Ovary (tissue), 9 donors: Measurements from ENCODE around the gene OR51A4. TPM values are rescaled to one million over a fixed set of nuclear protein-coding genes. Genes with fewer than 3 reads are reported as not detected.
"Not testable (repeated sequence)": the region's sequence is repeated elsewhere in the genome, so short reads cannot be mapped to it uniquely, and the experiment has no call there.

Experiments
- DNase-seq, 5 donors: peaks; one replicate each; pipeline ENCODE4 v3.0.0-alpha.2; 2019 to 2020
- H3K27ac ChIP-seq, 2 donors: fragments of 200-600 bp; one replicate each; pipeline versions ENCODE4 v1.5.1 to v1.8.0; 2019 to 2022
- H3K27me3 ChIP-seq: fragments of 200-600 bp; one replicate; pipeline ENCODE4 v1.8.0; 2022
- H3K36me3 ChIP-seq: fragments of 200-600 bp; sonication (generic); one replicate; pipeline ENCODE4 v1.5.1; 2019
- H3K4me1 ChIP-seq: one replicate; pipeline ENCODE4 v1.8.1; 2013; ENCODE audit warnings: mild to moderate bottlenecking, moderate library complexity; ENCODE audit not compliant: insufficient read depth
- H3K4me3 ChIP-seq: fragments of 200-600 bp; sonication (generic); one replicate; pipeline ENCODE4 v1.5.1; 2017
- H3K9me3 ChIP-seq, 2 donors: fragments of 200-600 bp in 1 of 2; sonication (generic) in 1 of 2; one replicate each; pipeline versions ENCODE4 v1.5.1 to v1.8.1; 2013 to 2019; ENCODE audit warnings: mild to moderate bottlenecking in 1 of 2, moderate library complexity in 1 of 2
- EP300 ChIP-seq: sonication (generic); formaldehyde crosslinking; IDR thresholded peaks from one replicate; pipeline ENCODE4 v1.6.1; 2017; ENCODE audit warnings: antibody characterized with exemption
- POLR2A ChIP-seq: fragments of 450-650 bp; IDR thresholded peaks from one replicate; pipeline ENCODE4 v1.6.1; 2017; ENCODE audit warnings: antibody characterized with exemption, mild to moderate bottlenecking, moderate library complexity
- WGBS, 3 donors: extraction: QIAGEN DNeasy Blood & Tissue Kit in 1 of 3; methylation state at CpG; one replicate each; pipeline versions ENCODE4 v1.1.5 to v1.1.7; 2013 to 2017; 5-methylcytosine and 5-hydroxymethylcytosine counted together
- intact Hi-C, 4 donors: fragments of 100-400 bp; cut with DNase I; formaldehyde crosslinking; loops; one replicate each; pipeline versions ENCODE4 v1.11.0 to v1.15.1; 2022 to 2023
- polyA plus RNA-seq, 2 donors: library from polyadenylated mRNA; stranded (reverse); fragments of 200-250 nt in 1 of 2; fragments of 350-450 nt in 1 of 2; fragmentation: Illumina TruSeq in 1 of 2; extraction: RNeasy Lipid Tissue Mini Kit (QIAGEN cat#74804) in 1 of 2; gene quantifications; one replicate each; pipeline ENCODE4 v1.2.3, GENCODE V29; 2013 to 2014
- total RNA-seq, 7 donors: library from RNA; depleted of rRNA in 2 of 7; stranded (reverse); fragments of >200 nt in 2 of 7; fragmentation: NEBNext Ultra II Directional in 3 of 7; extraction: Animal tissue kit (Norgen Biotek cat#: 25700) in 3 of 7; gene quantifications; one replicate each; pipeline versions ENCODE4 v1.1.0 to v1.2.4, GENCODE V29; 2016 to 2023
- TF ChIP-seq, protein P1 (sequence below), 3 donors: fragments of 450-650 bp in 2 of 3; fragments of 200-600 bp in 1 of 3; IDR thresholded peaks; one replicate each; pipeline versions ENCODE4 v1.5.1 to v1.8.0; 2016 to 2022; ENCODE audit warnings: antibody characterized with exemption in 3 of 3, mild to moderate bottlenecking in 1 of 3
- donor health status: DM: no; HTN: no; CAD: no; lungs with moderate emphysema.
- donor health status: DM: no; HTN: no; CAD: no.
- donor health status: Bipolar disorder and iron deficiency.
- donor health status: DM: yes; HTN: yes; CAD: no.
- donor health status: DM: no; HTN: no; CAD: no.
- donor health status: DM: yes; HTN: yes; CAD: no.

Gene OR51A4
- total and polyA plus RNA-seq, 9 donors = not detected

DNA sequence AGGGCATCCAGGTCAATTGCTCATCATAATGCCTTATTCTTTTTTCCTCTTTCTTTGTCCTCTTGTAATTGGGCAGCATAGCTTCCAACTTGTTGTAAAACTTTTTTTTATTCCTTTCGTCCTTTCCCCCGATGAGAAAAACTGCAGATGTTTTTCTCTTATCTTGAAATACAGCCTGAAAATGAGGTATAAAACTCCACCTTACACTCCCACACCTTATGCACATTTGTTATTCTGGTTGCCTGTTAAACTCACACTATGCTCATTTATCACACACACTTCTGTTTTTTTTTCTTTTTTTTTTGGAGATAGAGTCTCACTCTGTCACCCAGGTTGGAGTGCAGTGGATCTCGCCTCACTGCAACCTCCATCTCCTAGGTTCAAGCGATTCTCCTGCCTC is 10.0 kb upstream of the OR51A4 start:
- TF ChIP-seq, protein P1, sequence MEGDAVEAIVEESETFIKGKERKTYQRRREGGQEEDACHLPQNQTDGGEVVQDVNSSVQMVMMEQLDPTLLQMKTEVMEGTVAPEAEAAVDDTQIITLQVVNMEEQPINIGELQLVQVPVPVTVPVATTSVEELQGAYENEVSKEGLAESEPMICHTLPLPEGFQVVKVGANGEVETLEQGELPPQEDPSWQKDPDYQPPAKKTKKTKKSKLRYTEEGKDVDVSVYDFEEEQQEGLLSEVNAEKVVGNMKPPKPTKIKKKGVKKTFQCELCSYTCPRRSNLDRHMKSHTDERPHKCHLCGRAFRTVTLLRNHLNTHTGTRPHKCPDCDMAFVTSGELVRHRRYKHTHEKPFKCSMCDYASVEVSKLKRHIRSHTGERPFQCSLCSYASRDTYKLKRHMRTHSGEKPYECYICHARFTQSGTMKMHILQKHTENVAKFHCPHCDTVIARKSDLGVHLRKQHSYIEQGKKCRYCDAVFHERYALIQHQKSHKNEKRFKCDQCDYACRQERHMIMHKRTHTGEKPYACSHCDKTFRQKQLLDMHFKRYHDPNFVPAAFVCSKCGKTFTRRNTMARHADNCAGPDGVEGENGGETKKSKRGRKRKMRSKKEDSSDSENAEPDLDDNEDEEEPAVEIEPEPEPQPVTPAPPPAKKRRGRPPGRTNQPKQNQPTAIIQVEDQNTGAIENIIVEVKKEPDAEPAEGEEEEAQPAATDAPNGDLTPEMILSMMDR (IDR thresholded peaks at IDR 0.05) = no peak
- TF ChIP-seq EP300 (no peak), POLR2A (no peak)
- intact Hi-C loops = no loop called here
- no peak overlapping the region for H3K4me3 ChIP-seq
- H3K27me3 ChIP-seq = no peaks in the 10 kb centered on the region
- H3K27ac ChIP-seq = no peak overlapping the region
- H3K4me1 ChIP-seq = no peaks in the 10 kb centered on the region
- no peaks in the 10 kb centered on the region for H3K36me3 ChIP-seq
- WGBS, 3 donors = 28 to 32% (median 31%) methylated on average over 4 of the region's 4 CpGs
- no peak for DNase-seq
- H3K9me3 ChIP-seq = no peaks in the 10 kb centered on the region

DNA sequence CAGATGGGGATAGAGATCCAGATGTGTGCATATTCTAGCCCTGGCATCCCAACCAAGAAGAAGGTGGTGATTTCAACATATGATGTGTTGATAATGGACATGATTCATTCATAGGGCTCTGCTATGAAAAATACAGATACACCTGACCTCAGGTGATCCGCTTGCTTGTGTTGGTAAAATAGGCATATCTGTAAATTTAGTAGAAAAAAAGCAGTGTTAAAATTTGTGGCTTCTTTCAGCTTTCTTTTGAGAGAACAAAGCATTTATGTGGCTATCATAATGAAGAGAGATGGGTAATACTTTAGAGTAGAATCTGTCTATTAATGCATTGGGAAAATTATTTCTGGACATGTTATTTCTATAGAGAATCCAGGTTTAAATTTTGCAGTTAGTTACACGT is 8.2 kb upstream of the OR51A4 start, which contains the start of gene OR51A2:
Gene OR51A2 (minus strand): TSS at position 101 of the 400 bp plus-strand sequence. CDS start 0 bp downstream, at position 101.
- intact Hi-C loops, H3K4me3 ChIP-seq, H3K9me3 ChIP-seq, H3K27me3 ChIP-seq, H3K36me3 ChIP-seq, DNase-seq, H3K27ac ChIP-seq, H3K4me1 ChIP-seq: not testable (repeated sequence)
- 45 to 64% (median 57%) methylated on average over 2 of the region's 2 CpGs for WGBS, 3 donors

DNA sequence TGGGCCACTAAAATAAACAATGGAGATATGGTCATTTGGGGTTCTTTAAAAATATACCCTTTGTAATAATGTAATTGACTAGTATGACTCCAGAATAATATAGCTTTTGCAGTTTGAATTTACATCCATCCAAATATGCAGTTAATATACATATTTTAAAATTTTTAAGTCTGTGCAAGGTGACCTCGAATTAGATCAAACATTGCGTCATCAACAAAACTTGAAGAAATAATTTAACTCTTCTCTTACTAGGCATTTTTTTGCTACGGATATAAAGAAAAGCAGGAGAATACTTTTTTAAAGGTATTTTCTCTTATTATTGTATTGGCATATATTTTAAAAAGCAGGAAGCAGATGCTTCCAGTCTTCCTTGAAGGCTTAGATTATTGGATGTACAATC is 10.7 kb downstream of the OR51A4 start:
- intact Hi-C loops = no loop called here

DNA sequence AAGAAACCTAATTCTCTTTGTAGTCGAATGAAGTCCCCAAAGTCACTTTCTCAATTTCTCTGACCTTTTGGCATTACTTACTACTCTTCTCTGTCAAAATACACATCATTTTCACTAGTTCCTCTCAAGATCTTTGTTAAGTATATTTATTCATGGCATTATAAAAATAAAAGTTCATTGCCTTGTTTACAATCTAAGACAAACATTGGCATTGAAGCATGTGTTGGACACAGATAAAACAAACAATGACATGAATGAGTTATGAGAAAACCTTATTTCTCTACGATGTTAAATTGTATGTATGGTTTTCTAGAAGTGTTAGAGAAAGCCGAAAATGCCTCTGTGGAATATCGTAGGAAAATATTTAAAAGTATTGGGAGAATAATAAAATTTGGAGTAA is 14.7 kb downstream of the OR51A4 start:
- WGBS, 3 donors = 65 to 86% (median 82%) methylated on average over 4 of the region's 4 CpGs
- no peak overlapping the region for H3K4me3 ChIP-seq
- H3K9me3 ChIP-seq = no peaks in the 10 kb centered on the region
- H3K27ac ChIP-seq = no peak overlapping the region
- intact Hi-C loops = no loop called here
- no peaks in the 10 kb centered on the region for H3K27me3 ChIP-seq
- no peak for DNase-seq
- H3K36me3 ChIP-seq = no peaks in the 10 kb centered on the region
- H3K4me1 ChIP-seq = no peaks in the 10 kb centered on the region
- TF ChIP-seq POLR2A (no peak), EP300 (no peak)
- TF ChIP-seq, protein P1 (IDR thresholded peaks at IDR 0.05) = no peak

More for the DNA sequence above, 10.7 kb downstream of the OR51A4 start:
- Histone ChIP-seq H3K27me3 (no peaks in the 10 kb centered on the region), H3K36me3 (no peaks in the 10 kb centered on the region), H3K27ac (no peak overlapping the region), H3K4me3 (no peak overlapping the region), H3K9me3 (no peaks in the 10 kb centered on the region), H3K4me1 (no peaks in the 10 kb centered on the region)
- WGBS, 3 donors = 54 to 66% (median 65%) methylated on average over 3 of the region's 3 CpGs
- no peak for DNase-seq
- TF ChIP-seq, protein P1 (IDR thresholded peaks at IDR 0.05) = no peak
- TF ChIP-seq EP300 = no peak
- no peak for TF ChIP-seq POLR2A

DNA sequence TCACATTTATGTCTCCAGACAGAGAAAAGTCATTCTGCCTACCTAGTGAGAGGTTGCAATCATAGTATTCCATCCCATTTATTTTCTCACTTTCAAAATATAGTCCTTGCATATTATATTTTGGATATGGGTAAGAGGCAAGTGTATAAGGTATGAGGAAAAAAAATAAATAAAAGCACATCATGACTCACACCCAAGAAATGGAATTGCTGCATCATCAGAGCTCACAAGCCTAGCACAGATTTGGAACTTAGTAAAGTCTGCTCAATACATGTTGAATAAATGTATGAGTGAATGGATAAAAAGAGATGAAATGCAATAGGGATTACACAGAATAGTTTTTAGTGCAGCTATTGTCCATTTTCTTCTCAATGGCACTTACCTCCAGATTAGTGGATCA is 20.8 kb downstream of the OR51A4 start:
- TF ChIP-seq, protein P1 (IDR thresholded peaks at IDR 0.05) = no peak
- TF ChIP-seq EP300 = no peak
- no peak for TF ChIP-seq POLR2A
- no peak overlapping the region for H3K4me3 ChIP-seq
- intact Hi-C loops = no loop called here

More for the DNA sequence above, 20.8 kb downstream of the OR51A4 start:
- no peaks in the 10 kb centered on the region for H3K36me3 ChIP-seq
- DNase-seq = no peak
- H3K9me3 ChIP-seq = no peaks in the 10 kb centered on the region
- no peak overlapping the region for H3K27ac ChIP-seq
- H3K4me1 ChIP-seq = no peaks in the 10 kb centered on the region
- H3K27me3 ChIP-seq = no peaks in the 10 kb centered on the region
